NCI-H2196 (cell line): ENCODE results near the gene OSBPL10.
A peak's percentile ranks its signal among the peaks of the same experiment; 100 is the strongest.

Experiments used
- DNase-seq: peaks from one replicate; lab custom pipeline; 2025; ENCODE audit not compliant: unreplicated experiment; lab: John Stamatoyannopoulos, UW

OSBPL10 gene

DNA sequence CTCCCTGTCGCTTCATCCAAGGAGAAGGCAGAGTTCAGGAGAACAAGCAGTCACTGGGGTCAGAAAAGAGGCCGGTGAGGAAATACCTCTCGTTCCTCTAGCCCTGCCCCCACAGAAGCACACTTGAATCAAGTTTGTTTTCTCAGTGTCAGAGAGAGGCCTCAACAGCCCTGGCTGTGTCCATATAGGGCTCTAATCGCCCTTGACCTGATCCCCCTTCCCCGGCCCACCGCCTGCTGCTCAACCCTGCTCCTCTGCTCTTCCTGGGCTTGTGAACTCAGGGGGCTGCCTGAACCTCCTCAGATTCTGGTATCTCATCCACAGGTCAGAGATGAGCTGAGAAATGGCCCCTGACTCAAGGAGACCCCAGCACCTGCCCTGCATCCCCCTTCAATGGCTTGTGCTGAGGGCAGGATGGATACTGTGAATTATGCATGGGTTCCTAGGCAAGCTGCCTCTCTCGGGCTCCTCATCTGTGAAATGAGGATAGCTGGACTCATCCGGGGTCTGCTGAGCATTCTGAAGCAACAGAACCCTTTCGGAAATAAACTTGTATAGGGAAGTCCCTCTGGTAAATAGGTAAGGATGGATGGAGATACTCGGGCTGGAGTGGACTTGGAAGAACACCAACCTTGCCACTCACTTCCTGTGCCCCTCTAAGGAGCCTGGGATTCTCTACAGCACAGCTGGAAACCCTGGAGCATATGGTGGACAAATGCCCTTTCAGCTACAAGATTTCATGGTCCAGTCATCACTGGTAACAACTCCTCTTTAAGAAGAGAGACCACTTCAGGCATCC is 300.8 kb downstream of the OSBPL10 start:
- DNase-seq, result no peak

GRCh38 chr3:31676556-31676955 is 304.5 kb downstream of the OSBPL10 start:
- no peak for DNase-seq

DNA sequence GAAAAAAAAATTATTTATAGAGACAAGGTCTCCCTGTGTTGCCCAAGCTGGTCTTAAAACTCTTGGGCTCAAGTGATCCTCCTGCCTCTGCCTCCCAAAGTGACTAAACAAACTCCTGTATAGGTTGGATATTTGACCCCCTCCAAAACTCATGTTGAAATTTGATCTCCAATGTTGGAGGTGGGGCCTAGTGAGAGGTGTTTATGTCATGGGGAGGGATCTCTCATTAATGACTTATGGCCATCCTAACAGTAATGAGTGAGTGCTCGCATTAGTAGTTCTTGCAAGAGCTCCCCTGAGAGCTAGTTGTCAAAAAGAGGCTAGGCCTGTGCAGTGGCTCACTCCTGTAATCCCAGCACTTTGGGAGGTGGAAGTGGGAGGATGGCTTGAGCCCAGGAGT is 307.1 kb downstream of the OSBPL10 start:
- DNase-seq, result no peak

DNA sequence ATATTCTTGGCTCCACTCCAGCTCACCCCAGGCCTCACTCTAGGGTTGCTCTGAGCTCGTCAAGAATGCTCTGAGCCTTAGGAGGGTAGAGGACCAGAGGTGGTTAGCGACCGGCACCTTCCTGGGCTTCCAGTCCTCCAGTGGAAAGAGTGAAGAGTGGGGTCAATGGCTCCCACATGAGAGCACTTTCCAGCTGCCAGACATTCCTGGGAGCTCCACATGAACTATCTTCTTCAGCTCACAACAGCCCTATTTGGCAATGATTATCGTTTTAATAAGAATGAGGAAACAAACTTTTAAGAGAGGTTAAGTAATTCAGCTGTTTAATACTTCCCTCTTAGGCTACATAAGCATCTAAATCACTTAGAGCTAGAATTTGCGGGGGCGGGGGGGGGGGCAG is 309.1 kb downstream of the OSBPL10 start:
- peak; percentile 1 for DNase-seq

DNA sequence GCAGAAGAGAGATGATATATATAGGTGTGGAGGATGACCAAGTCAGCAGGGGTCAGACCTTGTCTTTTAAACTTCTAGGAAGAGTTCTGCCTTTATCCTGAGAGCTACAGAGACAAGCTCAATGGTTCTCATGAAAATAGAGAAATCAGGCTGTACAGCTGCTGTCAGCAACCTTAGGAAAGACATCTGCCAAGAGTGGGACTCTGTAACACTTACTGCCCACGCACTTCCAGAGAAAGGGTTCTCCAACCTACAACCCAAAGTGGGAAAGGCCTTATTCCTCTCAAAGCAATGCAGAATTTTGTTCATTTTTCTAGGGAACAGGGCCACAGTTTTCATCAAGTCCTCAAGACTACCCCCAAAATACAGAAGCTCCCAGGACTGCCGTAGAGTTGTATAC is 309.6 kb downstream of the OSBPL10 start:
- DNase-seq, result no peak

DNA sequence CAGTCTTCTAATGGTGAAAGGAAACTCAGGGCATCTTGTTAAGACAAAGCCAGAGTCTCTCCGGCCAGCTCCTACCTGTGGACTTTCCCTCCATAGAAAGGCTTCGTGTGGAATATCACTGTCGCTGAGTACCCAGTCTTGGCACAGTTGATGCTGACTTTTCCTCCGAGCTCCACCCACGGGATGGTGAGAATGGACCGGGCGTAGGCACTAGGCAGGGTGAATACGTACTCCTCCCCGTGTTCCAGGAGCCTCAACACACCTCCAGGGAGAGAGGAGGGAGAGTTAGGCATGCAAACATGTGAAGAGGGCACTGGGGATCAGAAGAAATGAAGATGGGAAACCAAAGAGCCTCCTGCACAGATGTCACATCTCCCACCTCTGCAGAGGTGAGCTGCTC is 310.3 kb downstream of the OSBPL10 start:
- DNase-seq, result no peak

DNA sequence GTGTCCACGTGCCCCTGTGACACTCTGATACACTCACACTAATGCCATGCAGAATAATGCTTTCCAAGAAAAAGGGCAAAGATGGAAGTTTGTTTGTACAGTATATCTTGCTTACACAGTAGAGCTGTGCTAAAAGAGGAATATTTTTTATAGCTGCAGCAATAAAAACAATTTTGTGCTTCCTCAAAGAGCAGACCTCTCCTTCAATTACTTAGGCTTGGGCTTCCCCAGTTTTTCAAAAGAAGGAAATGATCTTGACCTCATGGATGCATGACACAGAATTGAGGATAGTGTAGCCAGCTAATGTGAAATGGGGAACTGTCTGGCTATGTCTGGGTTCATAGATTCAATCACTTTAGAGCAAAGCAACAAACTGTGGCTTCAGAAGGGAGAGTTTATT is 310.9 kb downstream of the OSBPL10 start:
- no peak for DNase-seq

- no peak for DNase-seq
Measured at GRCh38 chr3:31668242-31668641, 312.8 kb downstream of the OSBPL10 start.

DNA sequence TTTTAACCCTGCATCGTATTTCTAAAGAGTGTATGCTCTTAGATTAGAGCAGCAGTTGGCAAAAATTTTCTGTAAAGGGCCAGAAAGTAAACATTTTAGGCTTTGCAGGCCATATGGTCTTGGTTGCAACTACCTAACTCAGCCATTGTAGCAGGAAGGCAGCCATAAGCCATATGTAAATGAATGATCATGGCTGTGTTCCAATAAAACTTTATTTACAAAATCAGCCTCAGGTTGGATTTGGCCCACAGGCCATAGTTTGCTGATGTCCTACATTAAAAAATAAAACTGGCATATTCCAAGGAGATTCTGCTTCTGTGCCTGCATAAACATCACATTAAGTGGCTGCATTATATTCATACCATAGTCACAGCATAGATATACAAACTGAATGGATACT is 313.5 kb downstream of the OSBPL10 start:
- no peak for DNase-seq

DNA sequence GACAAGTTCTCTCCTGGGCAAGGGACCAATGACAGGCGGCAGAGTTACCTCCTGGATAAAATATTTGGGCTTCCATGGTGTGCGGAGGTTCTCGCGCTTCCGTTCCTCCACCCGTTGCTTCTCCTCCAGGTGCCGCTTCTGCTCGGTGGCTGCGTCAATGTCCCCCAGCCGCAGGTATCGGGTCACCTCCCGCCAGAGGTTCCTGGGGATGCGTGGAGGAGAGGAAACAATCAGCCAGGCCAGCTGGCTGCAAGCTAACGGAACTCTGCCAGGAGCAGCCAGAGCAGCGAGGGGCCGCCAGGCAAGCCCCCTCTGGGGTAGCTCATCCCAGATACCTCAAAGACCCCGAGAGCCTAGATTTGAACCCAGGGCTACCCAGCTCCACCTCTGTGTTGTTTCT is 317.0 kb downstream of the OSBPL10 start:
- no peak for DNase-seq

DNA sequence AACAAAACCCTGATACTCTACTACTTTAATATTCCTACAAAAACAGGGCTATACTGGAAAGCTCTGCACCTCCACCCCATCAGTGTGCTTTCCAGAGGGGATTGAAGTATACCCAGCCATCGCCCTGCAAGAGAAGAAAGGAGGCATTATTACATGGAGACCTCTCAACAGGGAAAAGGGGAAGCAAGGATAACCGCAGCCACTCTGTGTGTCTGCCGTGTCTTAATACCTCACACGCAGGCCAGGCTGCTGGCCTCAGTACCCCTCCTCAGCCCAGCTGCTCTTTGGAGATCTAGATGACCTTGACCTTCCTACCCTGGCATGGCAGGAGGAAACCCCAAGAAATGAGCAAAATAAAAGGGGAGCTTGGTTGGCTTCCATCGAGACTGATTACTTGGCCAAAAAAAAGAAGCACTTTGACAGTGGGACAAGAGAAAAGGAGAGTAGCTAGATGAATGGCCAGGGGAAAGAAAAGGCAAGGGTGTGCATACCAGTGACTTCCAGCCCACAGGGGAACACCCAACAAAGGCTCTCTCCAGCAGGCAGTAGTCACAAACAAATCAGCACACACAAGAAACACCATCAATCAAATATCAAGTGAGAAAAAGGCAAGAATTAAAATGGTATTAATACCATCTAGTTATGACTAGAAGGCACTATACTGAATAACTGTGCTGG is 318.9 kb downstream of the OSBPL10 start:
- no peak for DNase-seq

DNA sequence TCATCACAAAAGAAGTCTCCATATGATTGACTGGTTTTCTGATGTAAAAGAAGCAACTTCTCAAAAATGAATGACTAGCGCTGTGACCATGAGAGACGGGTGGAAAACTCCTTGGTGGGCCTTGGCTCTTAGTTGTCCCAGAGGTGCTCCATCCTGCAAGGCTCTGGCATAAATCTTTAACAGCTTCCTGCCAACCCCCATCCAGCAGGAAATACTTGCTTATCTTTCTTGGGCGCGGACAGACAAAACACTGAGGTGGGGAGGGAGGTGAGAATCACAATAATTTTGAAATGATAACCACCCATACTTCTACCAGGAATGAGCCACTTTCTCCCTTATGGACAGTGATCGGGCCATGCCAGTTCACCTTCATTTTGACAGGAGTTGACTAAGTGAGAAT is 319.8 kb downstream of the OSBPL10 start:
- no peak for DNase-seq

DNA sequence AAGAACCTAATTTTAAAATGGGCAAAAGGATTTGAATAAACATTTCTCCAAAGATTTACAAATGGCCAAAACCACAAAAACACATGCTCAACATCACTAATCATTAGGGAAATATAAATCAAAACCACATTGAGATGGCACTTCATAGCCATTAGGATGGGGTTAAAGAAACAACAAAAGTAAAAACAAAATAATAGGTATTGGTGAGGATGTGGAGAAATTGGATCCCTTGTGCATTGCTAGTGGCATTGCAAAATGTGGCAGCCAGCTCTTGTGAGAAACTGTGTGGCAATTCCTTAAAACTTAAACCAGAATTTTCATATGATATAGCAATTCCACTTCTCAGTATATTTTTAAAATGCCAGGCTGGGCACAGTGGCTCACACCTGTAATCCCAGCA is 321.8 kb downstream of the OSBPL10 start:
- DNase-seq, result no peak

DNA sequence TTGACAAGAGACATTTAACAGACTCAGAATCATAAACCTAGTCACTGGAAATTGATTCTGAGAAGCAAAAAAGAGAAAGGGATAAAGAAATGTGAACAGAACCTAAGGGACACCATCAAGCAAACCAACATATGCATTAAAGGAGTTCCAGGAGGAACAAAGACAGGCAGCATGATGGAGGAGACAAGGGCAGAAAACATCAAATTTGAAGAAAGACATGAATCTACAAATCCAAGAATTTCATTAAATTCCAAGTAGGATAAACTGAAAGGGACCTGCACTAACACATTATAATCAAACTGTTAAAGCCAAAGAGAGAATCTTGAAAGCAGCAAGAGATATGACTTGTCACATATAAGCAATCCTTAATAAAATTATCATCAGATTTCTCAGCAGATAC is 326.1 kb downstream of the OSBPL10 start:
- no peak for DNase-seq

GRCh38 chr3:31653464-31653863 is 327.6 kb downstream of the OSBPL10 start:
- no peak for DNase-seq

DNA sequence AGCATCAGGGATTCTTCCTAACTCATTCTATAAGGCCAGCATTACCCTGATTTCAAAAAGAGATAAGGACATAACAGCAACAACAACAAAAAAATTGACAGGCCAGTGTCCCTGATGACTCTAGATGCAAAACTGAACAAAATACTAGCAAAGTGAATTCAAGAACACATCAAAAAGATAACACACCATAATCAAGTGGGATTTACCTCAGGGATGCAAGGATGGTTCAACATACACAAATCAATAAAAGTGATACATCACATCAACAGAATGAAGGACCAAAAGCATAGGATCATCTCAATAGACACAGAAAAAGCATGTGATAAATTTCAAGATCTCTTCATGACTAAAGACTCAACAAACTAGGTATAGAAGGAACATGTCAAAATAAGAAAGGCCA is 328.8 kb downstream of the OSBPL10 start:
- no peak for DNase-seq

GRCh38 chr3:31648286-31648968 is 332.6 kb downstream of the OSBPL10 start:
- no peak for DNase-seq

DNA sequence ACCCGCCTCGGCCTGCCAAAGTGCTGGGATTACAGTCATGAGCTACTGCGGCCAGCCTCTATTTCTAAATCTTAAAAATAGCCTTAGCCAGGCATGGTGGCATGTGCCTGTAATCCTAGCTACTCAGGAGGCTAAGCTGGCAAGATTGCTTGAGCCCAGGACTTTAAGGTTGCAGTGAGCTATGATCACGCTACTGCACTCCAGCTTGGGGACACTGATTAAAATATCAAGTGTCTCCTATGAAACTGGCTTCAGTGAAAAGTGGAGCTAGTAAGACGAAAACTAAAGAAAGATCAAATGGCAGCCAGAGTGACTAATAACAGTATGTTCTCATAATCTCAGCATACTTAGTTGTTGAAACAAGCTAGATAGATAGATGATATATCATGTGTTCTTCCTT is 335.8 kb downstream of the OSBPL10 start:
- no peak for DNase-seq

GRCh38 chr3:31639828-31640227 is 341.2 kb downstream of the OSBPL10 start:
- DNase-seq, result no peak

DNA sequence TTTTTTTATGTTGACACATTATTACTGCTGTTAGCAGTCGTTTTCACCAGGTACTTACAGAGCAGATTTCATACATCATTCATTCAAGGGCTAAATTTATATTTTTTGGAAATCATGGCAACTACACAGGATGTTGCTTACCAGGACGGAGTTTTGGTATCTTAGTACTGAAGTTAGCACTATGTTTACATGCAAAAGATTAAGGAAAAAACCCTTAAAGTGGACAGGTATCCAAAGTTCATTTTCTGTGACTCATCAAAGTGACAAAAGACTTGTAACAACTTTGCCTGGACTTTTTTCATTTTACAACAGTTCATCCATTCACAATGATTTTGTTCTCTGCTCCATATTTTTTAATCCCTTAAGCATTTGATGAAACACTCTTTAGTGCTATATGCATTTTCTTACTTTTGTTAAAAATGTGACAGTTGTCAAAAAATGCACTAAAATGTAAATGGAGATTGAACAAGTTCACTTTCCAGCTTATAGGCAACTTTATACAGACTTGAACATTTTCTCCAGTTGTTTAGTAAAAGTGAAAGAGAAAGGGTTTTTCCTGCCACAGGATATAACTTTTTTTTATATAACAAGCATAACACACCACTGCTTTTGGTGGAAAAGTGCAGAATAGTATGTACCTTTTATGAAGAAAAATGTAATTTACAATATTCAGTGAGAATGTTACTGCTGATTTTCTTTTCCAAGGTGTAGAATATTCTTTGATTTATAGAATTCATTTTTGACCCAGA is 344.2 kb downstream of the OSBPL10 start:
- no peak for DNase-seq

- no peak for DNase-seq
Measured at GRCh38 chr3:31636049-31636448, 345.0 kb downstream of the OSBPL10 start.
